NCI-H748 (cell line): ENCODE data around the gene SALL1.

ENCODE experiments used
- DNase-seq: peaks from one replicate; lab custom pipeline; 2025; ENCODE audit not compliant: unreplicated experiment; lab: John Stamatoyannopoulos, UW

SALL1 gene

DNA sequence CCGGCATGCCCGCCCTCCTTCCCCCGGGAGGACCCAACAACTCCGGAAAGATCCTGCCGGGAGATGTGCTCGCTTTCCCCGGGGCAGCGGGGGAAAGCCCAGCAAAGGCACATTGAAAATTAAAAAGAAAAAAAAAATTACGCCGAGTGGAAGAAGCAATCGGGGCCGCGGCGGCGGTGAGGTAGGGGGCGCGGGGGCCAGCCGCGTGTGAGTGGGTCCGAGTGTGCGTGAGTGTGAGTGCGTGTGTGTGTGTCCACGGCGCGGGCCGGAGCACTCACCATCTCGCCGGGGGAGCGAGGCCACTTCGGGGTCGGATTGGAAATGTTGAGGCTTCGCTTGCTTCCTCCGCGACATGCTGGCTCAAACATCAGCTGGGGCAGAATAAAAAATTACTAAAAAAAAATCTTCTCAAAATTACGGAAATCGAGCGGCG is at the start of gene SALL1:
Gene SALL1 (minus strand): TSS at position 383 of the 433 bp plus-strand sequence. CDS start 29 bp downstream, at position 354.
- peak; percentile 37 for DNase-seq

DNA sequence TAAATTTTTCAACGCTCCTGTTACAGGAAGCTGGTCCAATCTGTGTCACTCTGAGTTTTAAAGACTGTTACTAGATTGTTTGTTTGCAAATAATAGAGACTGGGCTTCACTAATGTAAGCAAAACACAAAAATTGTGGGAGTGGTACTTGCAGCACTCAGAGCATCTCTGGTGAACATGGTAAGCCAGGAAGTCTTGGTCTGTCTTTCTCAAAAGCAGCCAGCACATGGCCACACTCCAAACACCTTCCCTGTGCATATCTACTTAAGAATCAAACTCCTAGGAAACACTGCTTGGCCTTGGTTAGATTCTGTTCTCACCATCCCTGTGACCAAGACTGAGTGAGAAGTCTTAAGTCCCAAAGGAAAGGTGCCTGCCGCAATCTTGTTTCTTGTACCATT is 49.7 kb upstream of the SALL1 start:
- no peak for DNase-seq

DNA sequence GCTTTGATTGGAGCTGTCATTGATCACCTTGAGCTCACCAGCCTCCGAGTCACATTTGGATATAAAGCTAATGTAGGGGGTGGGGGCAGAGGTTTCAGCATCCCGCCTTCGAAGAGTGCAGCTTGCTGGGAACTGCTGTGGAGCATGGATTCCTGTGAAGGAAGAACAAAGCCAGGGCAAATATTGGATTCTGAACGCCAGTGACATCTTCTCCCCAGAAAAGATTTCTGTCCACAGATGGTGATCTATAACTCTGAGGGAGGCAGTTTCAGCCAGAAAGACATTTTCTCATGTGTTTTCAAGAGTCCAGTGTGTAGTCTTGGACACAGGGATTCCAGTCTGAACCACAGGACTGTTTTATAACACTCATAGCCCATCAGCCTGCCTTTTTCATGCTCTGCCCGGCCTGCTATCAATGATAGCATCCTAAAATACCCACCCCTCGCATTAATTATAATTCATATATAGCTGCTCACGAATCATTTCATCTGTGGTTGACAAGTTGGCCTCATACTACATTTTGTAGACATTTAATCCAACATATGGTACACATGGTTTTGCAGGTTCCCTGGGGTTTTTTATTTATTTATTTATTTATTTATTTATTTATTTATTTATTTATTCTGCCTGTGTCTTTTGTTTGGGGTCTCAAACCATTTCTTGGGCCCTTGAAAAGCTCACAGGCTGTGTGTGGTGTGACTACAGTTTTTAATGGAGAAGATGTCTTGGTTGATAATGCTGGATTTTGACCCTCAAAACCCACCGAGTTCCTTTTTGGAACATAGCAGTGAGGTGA is 47.1 kb upstream of the SALL1 start:
- no peak for DNase-seq

DNA sequence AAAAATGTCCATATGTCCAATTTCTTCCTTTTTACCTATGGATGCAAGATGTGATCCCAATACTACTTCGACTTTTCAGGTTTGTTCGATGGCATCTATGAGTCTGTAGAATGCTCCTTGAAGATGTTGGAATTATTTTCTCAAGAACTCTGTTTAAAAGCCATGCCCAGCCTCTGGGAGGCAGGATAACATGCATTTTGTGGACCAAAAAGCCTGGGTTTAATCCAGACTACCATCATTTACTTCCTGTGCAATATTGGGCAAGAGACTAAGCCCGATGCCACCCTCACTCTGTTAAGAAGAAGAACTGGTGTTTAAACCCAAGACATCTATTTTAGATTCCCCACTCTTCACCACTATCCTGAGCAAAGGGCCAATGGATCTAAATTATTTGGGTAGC is 42.8 kb upstream of the SALL1 start:
- DNase-seq = no peak

DNA sequence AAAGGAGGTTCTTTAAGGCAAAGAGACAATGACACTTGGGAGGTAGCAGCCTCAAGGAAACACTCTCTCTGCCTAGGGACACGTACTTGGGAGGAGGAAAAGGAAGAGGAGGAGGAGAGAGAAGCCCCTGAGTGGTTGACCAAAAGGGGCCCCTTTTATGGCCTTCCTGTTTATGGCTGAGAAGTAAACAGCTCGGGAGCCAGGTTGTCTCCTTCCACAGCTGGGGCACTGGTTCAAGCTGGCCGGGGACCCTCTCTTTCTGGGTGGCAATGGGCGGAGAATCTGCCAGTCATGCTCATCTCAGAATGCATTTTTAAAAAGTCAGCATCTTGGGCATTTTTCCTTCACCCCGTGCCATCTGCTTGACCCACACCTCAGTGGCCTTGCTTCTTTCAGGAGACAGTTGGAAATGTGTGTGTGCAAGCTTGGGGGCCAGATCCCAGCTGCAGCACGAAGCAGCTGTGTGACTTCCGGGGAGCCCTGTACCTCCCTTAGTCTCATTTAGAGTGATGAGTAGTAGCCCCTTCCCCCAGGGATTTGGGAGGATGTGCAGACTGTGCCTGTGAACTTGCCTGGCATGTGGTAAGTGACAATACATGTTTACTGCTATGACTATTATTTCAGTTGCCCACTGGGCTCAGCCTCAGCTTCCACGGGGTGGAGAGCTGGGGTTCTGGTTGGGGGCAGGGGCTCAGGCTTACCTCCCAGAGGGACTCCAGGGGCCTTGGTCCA is 33.8 kb upstream of the SALL1 start:
- no peak for DNase-seq

DNA sequence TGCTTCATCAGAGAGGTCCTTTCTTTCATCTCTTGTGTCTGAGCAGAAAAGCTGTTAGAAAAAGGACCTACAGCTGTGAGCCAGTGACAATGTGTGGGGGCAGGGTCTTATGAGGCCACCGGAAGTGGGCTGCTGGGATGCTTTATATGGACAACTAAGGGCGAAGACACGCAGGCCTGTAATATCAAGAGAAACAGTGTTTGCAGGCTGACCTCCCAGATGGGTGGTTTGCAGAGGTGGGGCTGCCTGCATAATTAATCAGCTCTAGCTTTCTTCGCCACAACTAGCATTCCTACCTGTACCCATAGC is 30.4 kb upstream of the SALL1 start:
- no peak for DNase-seq

DNA sequence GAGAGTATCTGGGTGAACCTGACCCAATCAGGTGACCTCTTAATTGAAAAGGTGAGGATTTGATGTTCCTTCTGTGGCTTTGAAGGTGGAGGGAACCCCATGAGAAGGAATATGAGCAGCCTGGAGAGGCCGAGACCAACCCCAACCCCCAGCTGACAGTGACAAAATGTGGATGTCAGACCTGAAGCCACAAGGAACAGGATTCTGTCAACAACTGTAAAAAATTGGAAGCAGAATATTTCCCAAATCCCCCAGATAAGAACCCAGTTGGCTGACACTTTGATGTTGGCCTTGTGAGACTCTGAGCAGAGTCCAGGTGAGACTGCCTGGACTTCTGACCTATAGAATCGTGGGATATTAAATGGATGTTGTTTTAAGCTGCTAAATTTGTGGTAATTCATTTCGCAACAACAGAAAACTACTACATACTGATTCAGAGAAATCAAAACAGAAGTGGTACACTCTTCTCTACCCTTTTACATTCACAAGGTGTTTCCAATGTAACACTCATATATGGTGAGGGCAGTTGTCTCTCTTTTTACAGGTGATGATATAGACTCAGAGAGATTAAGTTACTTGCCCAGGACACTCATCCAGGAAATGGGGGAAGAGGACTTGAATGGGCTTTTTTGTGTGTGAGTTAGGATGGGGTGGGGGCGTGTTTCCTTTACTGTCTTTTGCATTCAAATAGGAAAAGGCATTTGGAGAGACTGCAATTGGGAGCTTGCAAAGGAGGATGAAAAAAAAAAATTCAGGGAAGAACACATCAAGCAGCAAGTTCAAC is 29.8 kb upstream of the SALL1 start:
- DNase-seq = no peak

DNA sequence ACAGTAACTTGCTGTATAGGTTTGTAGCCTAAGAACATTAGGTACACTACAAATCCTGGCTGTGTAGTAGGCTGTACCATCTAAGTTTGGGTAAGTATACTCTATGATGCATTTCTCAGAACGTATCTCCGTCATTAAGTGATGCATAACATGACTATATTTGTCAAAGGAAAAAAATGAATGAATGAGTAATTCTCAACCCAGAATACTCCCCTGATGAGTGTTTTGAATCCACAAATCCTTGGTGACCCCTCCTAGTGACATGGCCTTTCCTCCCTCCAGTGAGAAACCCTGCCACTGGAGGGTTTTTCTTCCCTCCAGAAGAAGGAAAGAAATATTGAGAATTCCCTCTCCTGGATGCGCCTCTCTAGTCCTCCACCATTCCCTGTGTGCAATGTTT is 24.0 kb upstream of the SALL1 start:
- no peak for DNase-seq

DNA sequence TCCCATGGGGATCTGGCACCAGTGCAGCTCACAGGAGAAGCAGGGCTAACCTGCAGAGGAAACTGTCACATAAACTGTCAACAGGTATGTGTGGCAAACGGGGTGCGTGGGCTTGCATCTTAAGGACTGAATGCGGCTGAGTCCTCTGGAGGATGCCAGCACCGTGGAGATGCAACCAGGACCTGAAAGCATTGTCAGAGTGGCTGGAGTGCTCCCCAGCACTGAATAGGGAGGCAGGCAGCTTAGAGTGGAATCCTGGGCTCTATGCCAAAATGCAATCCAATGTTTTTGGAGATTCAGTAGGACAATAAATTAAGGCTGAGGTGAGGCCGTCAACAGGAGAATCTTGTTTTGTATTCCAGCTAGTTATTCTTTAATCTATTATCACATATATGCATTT is 21.3 kb upstream of the SALL1 start:
- DNase-seq = peak; percentile 36

DNA sequence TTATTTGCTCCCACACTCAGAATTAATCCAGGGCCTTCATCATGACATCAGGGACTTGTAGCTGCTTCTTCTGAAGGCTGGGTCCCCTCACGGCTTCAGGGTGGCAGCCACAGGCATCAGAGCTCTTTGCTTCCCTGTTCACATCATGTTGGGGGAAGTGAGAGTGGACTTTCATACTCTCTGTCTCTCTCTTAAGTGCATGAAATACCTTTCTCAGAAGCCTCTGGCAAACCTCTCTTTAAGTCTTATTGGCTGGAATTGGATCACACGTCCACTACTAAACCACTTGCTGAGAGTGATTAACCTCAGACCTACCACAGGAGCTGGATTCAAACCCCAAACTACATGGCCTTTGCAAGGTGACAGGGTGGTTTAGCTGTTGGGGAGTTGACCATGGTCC is 17.7 kb upstream of the SALL1 start:
- no peak for DNase-seq

DNA sequence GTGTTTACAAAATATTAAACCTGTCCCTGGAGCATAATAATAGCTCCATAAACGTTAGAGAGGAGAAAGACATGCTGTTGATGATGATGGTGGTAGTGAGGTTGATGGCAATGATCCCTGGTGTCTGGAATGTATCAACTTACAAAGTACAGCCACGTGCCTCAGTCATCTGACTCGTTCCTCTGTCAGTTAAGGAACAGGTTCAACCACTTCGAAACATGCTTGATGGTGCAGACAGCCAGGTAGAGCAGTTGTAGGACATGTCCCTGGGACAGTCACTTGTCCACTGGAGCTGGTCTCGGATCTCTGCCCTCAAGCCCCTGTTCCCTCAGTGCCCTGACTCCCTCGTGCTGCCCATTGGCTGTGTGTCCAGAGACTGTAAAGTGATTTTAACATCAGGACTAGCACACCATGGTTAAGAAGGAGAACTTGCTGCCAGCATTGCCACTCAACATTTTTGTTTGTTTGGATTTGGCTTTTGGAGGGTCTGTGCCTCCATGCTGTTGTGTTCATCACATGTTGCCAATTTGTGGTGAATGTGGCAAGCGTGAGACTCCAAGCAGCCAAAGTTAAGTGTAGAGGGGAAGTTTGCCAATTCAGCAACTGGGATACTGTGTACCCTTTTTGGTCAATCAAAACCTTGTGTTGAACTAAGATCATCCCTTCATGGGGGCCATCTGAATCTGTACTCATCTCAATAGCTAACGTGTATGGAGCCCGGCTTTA is 16.3 kb upstream of the SALL1 start:
- DNase-seq = peak; percentile 19

DNA sequence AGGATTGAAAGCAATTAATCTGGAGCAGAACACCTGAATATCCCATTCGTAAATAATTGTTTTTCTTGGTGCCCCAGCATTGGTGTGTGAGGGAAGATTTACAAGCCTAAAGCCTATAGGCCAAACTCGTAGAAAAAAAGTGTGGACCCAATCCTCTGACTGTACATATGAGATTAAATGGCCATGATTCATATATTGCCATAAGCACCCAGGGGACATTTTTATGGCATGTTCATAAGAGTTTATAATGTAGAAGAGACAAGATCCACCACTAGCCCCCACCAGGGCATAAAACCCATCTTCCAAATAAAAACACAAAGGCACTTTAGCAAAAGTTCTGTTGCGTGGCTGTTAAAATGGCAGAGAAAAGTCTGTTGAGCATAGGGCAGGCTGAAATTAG is 15.5 kb upstream of the SALL1 start:
- DNase-seq = no peak

DNA sequence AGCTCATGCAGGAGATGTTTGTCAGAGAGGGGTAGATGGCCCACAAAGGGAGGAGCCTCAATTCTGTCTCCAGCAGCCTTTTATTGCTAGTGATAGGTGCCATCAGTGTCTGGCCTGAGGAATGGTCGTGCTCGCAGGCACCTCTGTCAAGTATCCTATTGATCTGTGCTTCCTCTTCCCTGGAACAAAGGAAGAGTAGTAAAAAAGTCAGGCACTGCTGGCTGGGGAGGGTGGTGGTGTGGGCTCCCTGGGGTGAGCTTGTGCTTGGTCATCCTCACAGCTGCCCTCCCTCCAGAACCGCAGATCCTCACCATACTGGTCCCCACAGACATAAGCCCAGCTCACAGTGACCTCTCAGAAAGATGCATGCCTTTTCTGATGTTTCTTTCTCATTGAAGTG is 15.0 kb upstream of the SALL1 start:
- no peak for DNase-seq

DNA sequence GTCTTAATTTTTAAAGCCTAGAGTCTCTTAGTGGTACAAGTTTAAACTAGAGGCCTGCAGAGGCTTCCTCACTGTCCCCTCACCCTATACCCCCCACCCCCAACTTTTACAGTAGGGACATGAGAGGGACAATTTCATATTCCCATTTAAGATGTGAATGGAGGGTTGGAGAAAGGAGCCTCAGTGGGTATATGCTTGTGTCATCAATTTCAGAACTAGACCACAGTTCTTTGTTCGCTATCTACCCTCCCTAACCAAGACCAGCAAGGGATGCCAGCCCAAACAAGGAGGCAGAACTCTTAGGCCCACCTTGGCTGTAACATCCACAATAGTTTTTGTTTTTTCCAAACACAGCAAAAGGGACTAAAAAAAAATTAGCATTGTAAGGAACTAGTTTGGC is 14.0 kb upstream of the SALL1 start:
- no peak for DNase-seq

DNA sequence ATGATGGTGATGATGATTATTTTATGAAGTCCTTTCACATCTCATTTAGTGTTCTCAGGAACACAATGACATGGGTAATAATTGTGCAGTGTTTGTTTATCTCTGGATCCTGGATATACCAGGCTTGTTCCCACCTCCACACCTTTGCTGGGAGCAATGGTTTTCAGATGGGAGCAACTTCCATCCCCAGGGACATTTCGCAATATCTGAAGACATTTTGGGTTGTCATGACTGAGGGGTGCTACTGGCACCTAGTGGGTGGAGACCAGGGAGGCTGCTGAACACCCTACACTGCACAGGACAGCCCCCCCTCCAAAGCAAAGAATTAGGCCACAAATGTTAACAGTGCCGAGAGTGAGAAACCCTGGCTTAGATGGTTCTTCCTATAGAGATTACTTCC is 13.5 kb upstream of the SALL1 start:
- DNase-seq = no peak

DNA sequence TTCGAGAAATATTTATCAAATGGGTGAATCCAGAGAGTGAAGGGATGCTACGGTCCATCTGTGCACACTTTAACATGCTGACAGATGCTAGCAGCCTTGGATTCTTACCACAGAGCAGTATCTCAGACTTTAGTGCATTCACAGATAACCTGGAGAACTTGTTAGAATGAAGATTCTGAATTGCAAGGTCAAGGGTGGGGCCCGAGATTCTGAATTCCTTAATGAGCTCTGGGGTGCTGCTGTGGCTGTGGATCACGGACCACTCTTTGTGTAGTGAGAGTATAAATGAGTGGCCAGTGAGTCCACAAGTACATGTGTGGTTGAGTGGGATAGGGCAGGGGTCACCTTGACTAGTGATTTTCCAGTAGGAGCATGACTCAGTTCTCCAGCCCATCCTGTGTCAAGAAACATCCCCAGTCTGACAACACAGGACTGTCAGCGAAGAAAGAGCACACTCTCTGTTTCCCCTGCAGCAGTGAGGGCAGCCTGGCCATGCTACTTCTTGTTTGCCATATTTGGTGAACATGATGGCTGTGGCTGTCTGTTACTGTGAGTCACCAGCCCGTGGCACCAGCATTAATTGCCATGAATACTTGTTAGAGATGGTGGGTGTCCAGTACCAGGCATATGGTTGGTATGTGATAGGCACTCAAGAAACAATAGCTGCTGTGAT is 13.0 kb upstream of the SALL1 start:
- no peak for DNase-seq

DNA sequence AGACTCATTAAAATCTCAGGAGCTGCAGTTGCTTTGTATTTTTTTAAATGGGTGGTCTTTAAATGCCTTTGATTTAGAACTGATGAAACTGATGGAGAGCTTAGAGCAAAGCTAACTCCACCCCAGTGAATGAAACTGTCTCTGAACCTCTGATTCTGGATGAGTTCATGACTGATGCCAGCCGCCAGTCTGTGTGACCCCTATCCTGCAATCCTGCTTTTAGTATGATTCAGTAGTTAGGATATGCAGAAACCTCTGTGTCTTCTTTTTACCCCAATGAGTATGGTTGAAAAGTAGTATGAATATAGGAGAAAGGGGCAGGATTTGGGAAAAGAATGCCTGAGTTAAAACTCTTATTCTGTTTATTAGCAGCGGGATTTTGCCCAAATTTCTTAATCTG is 12.3 kb upstream of the SALL1 start:
- DNase-seq = no peak

DNA sequence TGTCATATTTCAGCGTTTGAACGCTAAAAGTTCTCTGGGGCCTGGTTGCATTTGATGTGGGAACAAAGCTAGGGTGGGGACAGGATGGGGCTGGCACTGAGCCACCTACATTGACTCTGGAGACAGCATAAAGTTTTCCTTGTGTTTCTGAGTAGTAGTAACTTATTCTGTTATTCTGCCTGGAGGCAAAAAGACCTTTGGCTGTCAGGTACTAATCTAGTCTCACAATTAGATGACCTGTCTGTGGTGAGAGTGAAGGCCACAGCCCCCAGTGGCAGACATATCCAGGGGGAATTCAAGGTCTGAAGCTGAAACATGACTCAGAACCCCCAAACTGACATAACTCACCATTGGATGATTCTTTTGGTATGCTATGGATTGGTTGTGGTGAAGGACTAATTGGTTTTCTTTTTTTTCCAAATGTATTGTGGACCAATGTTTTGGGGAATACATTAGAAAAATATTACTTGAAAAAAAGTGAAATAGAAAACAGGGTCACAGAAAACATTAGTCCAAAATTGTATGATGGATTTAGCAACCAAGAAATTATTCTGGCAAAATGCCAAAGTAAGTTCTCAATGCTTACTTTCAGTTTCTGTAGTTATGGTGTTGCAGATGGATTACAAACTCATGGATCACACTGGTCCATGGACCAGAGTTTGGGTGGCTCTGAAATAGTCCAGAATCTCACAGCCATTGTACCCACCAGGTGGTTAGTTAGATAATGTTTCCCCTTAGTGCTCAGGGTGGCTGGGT is 10.5 kb upstream of the SALL1 start:
- no peak for DNase-seq

DNA sequence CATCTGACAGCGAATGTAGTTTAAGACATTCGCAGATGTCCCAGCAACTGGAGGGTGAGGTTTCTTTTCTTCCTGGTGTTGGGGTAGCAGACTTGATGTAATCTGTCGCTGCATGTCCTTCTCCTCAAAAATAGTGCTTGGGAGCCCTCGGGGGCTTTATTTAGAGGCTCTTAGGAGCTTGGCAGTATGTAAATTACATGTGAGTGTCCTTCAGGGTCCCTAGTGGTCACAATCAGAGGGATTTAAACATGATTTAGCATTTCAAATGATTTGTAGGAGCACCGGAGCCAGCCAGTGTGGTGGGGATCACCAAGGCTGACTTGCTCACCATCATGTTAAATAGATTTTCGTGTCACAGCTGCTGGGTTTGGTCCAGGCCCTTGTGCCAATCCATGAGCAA is 8.8 kb upstream of the SALL1 start:
- no peak for DNase-seq

DNA sequence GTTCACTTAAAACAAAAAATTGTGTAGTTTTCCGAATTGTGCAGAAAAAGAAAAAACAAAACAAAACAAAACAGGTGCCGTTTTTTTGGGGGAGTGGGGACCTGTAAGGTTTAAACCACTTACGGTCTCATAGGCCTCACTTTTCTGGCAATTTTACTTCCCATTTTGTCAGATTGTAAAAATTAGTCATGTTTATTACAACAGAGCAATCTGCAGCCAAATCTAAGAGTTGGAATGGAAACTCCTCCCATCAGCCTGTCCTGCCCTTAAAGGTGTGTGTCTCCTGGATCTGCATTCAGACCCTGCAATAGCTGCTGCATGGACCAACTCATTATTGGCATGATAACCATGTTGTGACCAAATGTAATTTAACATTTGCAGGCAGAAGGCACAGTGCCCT is 8.2 kb upstream of the SALL1 start:
- DNase-seq = no peak
